HEK293T (cell line): ENCODE data around the gene MLLT3.

Experiments
- CTCF ChIA-PET: fragments of 350-600 bp; formaldehyde crosslinking; extraction: SDS; loops from one replicate; lab custom pipeline; 2021; ENCODE audit warnings: antibody characterized with exemption, inconsistent platforms; lab: Yijun Ruan, JAX
- POLR2A ChIA-PET: fragments of 350-600 bp; formaldehyde crosslinking; extraction: SDS; loops from one replicate; lab custom pipeline; 2020; ENCODE audit warnings: antibody characterized with exemption, inconsistent platforms; lab: Yijun Ruan, JAX
- DNase-seq: peaks from one replicate; pipeline ENCODE4 v3.0.0; 2012; ENCODE audit warnings: mixed read lengths; ENCODE audit errors: extremely low spot score
- ARNT ChIP-seq: fragments of 450-650 bp; IDR thresholded peaks from 2 replicates; pipeline ENCODE4 v1.6.1; 2017; ENCODE audit warnings: mild to moderate bottlenecking
- BHLHE40 ChIP-seq: fragments of 450-650 bp; IDR thresholded peaks from 2 replicates; pipeline ENCODE4 v1.6.1; 2016; ENCODE audit warnings: mild to moderate bottlenecking, moderate library complexity, borderline replicate concordance
- CTBP1 ChIP-seq: fragments of 450-650 bp; IDR thresholded peaks from 2 replicates; pipeline ENCODE4 v1.6.1; 2016; ENCODE audit warnings: borderline replicate concordance
- ELF4 ChIP-seq: fragments of 450-650 bp; IDR thresholded peaks from 2 replicates; pipeline ENCODE4 v1.6.1; 2017; ENCODE audit warnings: antibody characterized with exemption
- FOXA1 ChIP-seq: fragments of 450-650 bp; IDR thresholded peaks from 2 replicates; pipeline ENCODE4 v1.6.1; 2016; ENCODE audit warnings: mild to moderate bottlenecking
- FOXK2 ChIP-seq: fragments of 450-650 bp; IDR thresholded peaks from 2 replicates; pipeline ENCODE4 v1.6.1; 2016; ENCODE audit warnings: mild to moderate bottlenecking
- FOXM1 ChIP-seq: fragments of 450-650 bp; IDR thresholded peaks from 2 replicates; pipeline ENCODE4 v1.6.1; 2017; ENCODE audit warnings: mild to moderate bottlenecking, borderline replicate concordance
- HDGF ChIP-seq: fragments of 450-650 bp; IDR thresholded peaks from 2 replicates; pipeline ENCODE4 v1.6.1; 2017; ENCODE audit warnings: antibody characterized with exemption, borderline replicate concordance
- L3MBTL2 ChIP-seq: fragments of 450-650 bp; conservative IDR thresholded peaks from 2 replicates; pipeline ENCODE4 v1.6.1; 2016; ENCODE audit warnings: mild to moderate bottlenecking
- LEF1 ChIP-seq: fragments of 450-650 bp; IDR thresholded peaks from 2 replicates; pipeline ENCODE4 v1.6.1; 2017; ENCODE audit warnings: mild to moderate bottlenecking, borderline replicate concordance
- NFRKB ChIP-seq: fragments of 450-650 bp; IDR thresholded peaks from 2 replicates; pipeline ENCODE4 v1.6.1; 2016; ENCODE audit warnings: mild to moderate bottlenecking, moderate library complexity
- SP1 ChIP-seq: fragments of 450-650 bp; IDR thresholded peaks from 2 replicates; pipeline ENCODE4 v1.6.1; 2017
- SUZ12 ChIP-seq: fragments of 450-650 bp; IDR thresholded peaks from 2 replicates; pipeline ENCODE4 v1.6.1; 2016; ENCODE audit warnings: mild to moderate bottlenecking
- TARDBP ChIP-seq: fragments of 450-650 bp; IDR thresholded peaks from 2 replicates; pipeline ENCODE4 v1.6.1; 2016
- ZNF384 ChIP-seq: fragments of 450-650 bp; IDR thresholded peaks from 2 replicates; pipeline ENCODE4 v1.6.1; 2016
- TF ChIP-seq, protein P1 (sequence below): fragments of 450-650 bp; IDR thresholded peaks from 2 replicates; pipeline ENCODE4 v1.6.1; 2016

Gene MLLT3

DNA sequence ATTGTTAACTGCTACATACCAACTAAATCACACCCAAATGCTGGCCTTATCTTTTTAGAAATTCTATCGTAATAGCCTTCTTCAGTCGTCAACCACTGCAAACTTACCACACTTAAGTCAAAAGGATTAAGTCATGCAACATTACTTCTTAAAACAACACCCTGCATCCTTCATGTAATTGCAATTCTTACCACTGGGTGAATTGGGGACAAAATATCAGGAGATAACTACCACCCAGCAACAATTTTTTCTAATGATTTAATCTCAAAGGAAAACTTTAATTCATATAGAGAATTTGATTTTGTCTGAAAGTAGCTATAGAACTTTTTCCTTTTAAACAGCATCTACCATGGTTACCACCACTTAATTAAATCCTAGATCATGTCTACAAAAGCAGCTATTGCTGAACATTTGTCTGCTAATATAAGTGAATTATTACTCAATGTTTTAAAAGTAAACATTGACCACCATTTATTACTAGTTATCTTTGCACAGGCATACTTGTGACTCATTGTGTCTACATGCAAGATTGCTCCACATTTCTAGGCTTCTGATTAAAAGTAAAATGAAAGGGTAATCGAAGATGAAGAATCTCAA, 10.5 kb downstream of the MLLT3 start:
- ChIA-PET CTCF (interaction anchor here (0.7 to 1.2 kb wide), 3 partner anchors 10 to 225 kb away, joined by 3 to 5 read pairs (median 3); partner anchors contain the start of gene MLLT3), POLR2A (interaction anchor here (1.0 kb wide), 1 partner anchor 10 kb away, joined by 5 read pairs; the partner anchor contains the start of gene MLLT3)
- TF ChIP-seq, protein P1, sequence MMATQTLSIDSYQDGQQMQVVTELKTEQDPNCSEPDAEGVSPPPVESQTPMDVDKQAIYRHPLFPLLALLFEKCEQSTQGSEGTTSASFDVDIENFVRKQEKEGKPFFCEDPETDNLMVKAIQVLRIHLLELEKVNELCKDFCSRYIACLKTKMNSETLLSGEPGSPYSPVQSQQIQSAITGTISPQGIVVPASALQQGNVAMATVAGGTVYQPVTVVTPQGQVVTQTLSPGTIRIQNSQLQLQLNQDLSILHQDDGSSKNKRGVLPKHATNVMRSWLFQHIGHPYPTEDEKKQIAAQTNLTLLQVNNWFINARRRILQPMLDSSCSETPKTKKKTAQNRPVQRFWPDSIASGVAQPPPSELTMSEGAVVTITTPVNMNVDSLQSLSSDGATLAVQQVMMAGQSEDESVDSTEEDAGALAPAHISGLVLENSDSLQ = peak; percentile 42; the same call in 1 of the 2 replicates
- TF ChIP-seq NFRKB = no peak
- TF ChIP-seq FOXK2 = peak; percentile 14; the same call in 1 of the 2 replicates
- TF ChIP-seq FOXA1 = peak; percentile 69; the same call in 1 of the 2 replicates
- 0 out of 2 replicates have a peak, but pooled peaks have one; percentile 13 for TF ChIP-seq ARNT
- no peak for TF ChIP-seq CTBP1
- no peak for TF ChIP-seq LEF1
- DNase-seq = peak; percentile 41

DNA sequence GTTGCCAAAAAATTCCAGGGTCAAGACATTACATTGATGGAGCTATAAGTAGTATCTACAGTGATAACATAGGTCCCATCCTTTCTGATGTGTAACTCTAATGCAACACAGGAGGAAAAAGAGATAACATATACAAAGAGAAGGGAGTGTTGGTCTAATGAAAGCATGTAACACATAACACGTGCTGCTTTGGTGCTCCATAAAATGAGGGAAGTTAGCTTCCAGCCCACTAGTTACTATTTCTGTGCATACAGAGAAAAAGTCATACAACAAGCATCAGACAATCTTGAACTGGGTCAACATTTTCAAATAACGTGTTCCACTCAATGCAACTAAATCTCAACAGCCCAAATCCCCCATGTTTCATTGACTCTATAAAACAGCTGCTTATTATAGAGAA, 11.7 kb downstream of the MLLT3 start:
- CTCF ChIA-PET = interaction anchor here (0.6 to 0.8 kb wide), 2 partner anchors 9 to 254 kb away, joined by 4 to 6 read pairs; no protein-coding TSS in a partner anchor
- POLR2A ChIA-PET = no interaction called here
- DNase-seq = no peak
- TF ChIP-seq L3MBTL2 = no peak
- no peak for TF ChIP-seq SUZ12
- no peak for TF ChIP-seq TARDBP
- TF ChIP-seq ZNF384 = no peak
- no peak for TF ChIP-seq FOXA1
- no peak for TF ChIP-seq ELF4
- TF ChIP-seq HDGF = no peak
- TF ChIP-seq, protein P1 = no peak
- no peak for TF ChIP-seq NFRKB
- TF ChIP-seq SP1 = no peak
- no peak for TF ChIP-seq FOXK2
- no peak for TF ChIP-seq BHLHE40
- TF ChIP-seq LEF1 = no peak
- no peak for TF ChIP-seq CTBP1
- no peak for TF ChIP-seq ARNT
- TF ChIP-seq FOXM1 = no peak

DNA sequence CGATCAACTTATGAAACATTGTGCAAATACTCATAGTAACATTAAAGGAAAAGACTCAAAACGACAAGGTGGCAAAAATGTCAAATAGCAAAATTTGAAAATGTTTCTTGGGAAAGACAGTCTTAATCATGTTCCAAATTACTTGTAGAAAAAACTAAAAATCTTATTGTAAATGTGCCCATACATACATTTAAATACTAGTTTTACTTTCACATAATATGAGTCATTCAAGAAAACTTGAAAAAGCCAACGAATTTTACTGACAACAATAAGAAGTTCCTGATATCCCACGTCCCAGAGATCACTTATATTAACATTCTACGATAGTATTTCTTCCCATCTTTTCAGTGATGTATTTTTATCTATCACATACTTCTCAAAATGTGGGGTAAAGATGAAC, 13.7 kb downstream of the MLLT3 start:
- ChIA-PET POLR2A (no interaction called here), CTCF (no interaction called here)
- TF ChIP-seq, protein P1 = no peak
- TF ChIP-seq ARNT = no peak
- TF ChIP-seq LEF1 = no peak
- no peak for TF ChIP-seq FOXM1
- TF ChIP-seq L3MBTL2 = no peak
- no peak for DNase-seq

DNA sequence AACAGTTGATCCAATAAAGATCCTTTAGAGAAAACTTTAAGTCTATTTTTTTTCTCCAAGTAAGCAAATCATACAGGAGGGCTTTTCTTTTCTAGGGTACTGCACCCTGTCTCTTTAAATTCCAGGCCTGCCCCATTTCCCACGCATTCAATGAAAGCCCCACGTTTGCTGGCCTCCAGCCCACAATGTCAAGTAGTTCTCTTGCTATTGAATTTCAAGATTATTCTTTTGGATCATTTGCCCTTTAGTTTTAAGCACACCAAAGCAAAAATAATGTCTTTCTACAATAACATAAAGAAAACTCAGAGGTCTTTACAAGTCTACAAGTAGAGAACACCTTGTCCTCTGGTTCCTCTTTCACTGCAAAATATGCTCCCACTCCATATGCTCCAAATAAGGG, 15.6 kb downstream of the MLLT3 start:
- ChIA-PET POLR2A (no interaction called here), CTCF (no interaction called here)
- TF ChIP-seq FOXK2 (no peak), SP1 (no peak), HDGF (no peak), L3MBTL2 (no peak), NFRKB (no peak), ZNF384 (no peak), TARDBP (no peak), ELF4 (no peak), CTBP1 (no peak), BHLHE40 (no peak), FOXA1 (no peak)
- TF ChIP-seq, protein P1 = no peak
- DNase-seq = no peak

DNA sequence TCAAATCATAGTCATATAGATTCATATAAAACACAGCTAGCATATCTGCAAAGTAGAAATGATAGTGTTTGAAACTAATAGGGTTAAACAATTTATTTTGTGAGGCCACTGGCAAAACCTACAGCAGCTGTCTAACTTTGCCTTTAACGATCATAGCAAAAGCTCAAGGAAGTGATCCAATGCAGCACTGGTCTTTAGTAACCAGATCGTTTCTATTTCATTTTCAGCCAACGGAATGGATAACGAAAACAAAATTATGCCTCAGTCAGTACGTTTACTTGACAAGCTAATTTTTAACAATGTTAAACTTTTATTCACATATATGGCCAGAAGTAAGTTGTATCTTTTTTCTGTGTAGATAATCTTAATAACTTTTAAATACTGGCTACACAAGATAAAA, 17.7 kb downstream of the MLLT3 start:
- DNase-seq = no peak
- POLR2A ChIA-PET = interaction anchor here (0.6 kb wide), 1 partner anchor 710 kb away, joined by 3 read pairs; no protein-coding TSS in a partner anchor
- TF ChIP-seq HDGF = no peak
- TF ChIP-seq BHLHE40 = no peak
- TF ChIP-seq SUZ12 = no peak
- no peak for TF ChIP-seq FOXA1
- no peak for TF ChIP-seq NFRKB
- CTCF ChIA-PET = no interaction called here

DNA sequence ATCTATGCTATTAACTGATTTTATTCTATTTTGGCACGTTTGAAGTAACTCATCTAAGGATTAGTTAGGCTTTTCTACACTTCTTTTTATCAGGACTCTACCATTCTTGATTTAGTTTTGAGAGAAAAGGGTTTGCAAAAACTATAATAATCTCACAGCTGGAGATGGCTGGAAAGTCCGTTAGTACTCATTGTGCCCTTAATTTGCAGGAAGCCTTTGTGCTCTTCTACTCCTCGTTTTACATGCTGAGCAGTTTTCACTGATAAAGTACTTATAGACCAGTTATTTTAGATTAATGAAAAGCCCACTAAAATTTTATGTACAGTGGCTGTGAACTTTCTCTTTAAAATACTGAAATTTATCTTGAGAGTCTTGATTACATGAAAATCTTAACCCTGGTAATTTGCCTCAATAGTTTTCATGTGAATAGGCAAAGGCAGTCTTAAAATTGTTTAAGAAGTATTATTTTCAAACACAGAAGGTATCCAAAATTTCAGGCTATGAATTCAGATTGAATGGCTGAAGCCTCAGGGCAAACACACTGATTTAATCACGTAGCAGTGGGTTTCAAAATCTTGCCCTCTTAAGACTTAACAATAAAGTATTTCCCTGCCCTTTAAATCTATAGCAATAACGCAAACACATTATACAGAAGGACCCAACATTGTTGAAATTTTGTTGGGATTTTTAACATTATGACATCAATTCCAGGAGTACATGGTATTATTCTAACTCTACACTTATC, 18.6 kb downstream of the MLLT3 start:
- TF ChIP-seq L3MBTL2 = no peak
- no peak for TF ChIP-seq TARDBP
- TF ChIP-seq, protein P1 = no peak
- no peak for TF ChIP-seq ARNT
- no peak for TF ChIP-seq SP1
- no peak for TF ChIP-seq NFRKB
- no peak for TF ChIP-seq FOXA1
- TF ChIP-seq HDGF = no peak
- no peak for TF ChIP-seq CTBP1
- no peak for TF ChIP-seq FOXM1
- TF ChIP-seq BHLHE40 = no peak
- TF ChIP-seq ZNF384 = no peak
- TF ChIP-seq FOXK2 = no peak
- TF ChIP-seq SUZ12 = no peak
- TF ChIP-seq LEF1 = no peak
- no peak for TF ChIP-seq ELF4
- ChIA-PET POLR2A (no interaction called here), CTCF (no interaction called here)
- no peak for DNase-seq
